ENCODE measurements around the gene NCOR1. TPM values are rescaled to one million over a fixed set of nuclear protein-coding genes. Genes with fewer than 3 reads are reported as not detected.

The NCOR1 gene
- total RNA-seq, 2 experiments from 2014 or later = 118 TPM

- no peak overlapping the region for H3K4me3 Mint-ChIP-seq
- no peak for DNase-seq
- CTCF ChIA-PET = no interaction called here
- H3K27ac ChIP-seq (ENCODE audit: low read depth in 1 of 2, low read length in 2 of 2) = no peak overlapping the region
- POLR2A ChIA-PET = no interaction called here
- peaks cover 6% of the 10 kb centered on the region for H3K4me1 Mint-ChIP-seq (ENCODE audit: low read depth)
- intact Hi-C loops (cut with DNase I, micrococcal nuclease) = no loop called here
- TF ChIP-seq CTCF (IDR thresholded peaks at IDR 0.05) = no peak
- H3K9me3 Mint-ChIP-seq = no peaks in the 10 kb centered on the region
- no peaks in the 10 kb centered on the region for H3K27me3 ChIP-seq (ENCODE audit: control insufficient read depth in 1 of 2, insufficient read depth in 2 of 2, low read length in 2 of 2)
- H3K36me3 Mint-ChIP-seq (ENCODE audit: low read depth) = peaks cover 100% of the 10 kb centered on the region
- H3K4me1 ChIP-seq (ENCODE audit: insufficient read depth, low read length) = no peaks in the 10 kb centered on the region
- no peak overlapping the region for H3K27ac Mint-ChIP-seq
- H3K27me3 Mint-ChIP-seq = no peaks in the 10 kb centered on the region
- no peak overlapping the region for H3K4me3 ChIP-seq (ENCODE audit: low read length)
- H3K36me3 ChIP-seq (ENCODE audit: insufficient read depth, low read length) = peaks cover 90% of the 10 kb centered on the region
- no peaks in the 10 kb centered on the region for H3K9me3 ChIP-seq (ENCODE audit: control insufficient read depth in 1 of 2, insufficient read depth in 1 of 2, low read length in 2 of 2)
- no peak for ATAC-seq (ENCODE audit: poor library complexity)
Observed at GRCh38 chr17:16033729-16034349, 181.5 kb downstream of the NCOR1 start.

- H3K27ac Mint-ChIP-seq = peak overlapping the region; percentile 86
- H3K4me1 Mint-ChIP-seq (ENCODE audit: low read depth) = peaks cover 15% of the 10 kb centered on the region
- ATAC-seq (ENCODE audit: poor library complexity) (peak; percentile 87), DNase-seq (peak in 8 of 14 experiments; percentile 5 to 48 (median 30))
- no peaks in the 10 kb centered on the region for H3K27me3 ChIP-seq (ENCODE audit: control insufficient read depth in 1 of 2, insufficient read depth in 2 of 2, low read length in 2 of 2)
- H3K36me3 Mint-ChIP-seq (ENCODE audit: low read depth) = peaks cover 100% of the 10 kb centered on the region
- CTCF ChIA-PET = no interaction called here
- no peak overlapping the region for H3K4me3 Mint-ChIP-seq
- H3K9me3 Mint-ChIP-seq = no peaks in the 10 kb centered on the region
- peaks cover 90% of the 10 kb centered on the region for H3K36me3 ChIP-seq (ENCODE audit: insufficient read depth, low read length)
- TF ChIP-seq CTCF (IDR thresholded peaks at IDR 0.05) = no peak
- POLR2A ChIA-PET = interaction anchor here (0.7 to 1.2 kb wide), 2 partner anchors 13 to 29 kb away, joined by 3 to 4 read pairs; partner anchors contain the start of genes TTC19 and ZSWIM7
- H3K4me1 ChIP-seq (ENCODE audit: insufficient read depth, low read length) = no peaks in the 10 kb centered on the region
- H3K4me3 ChIP-seq (ENCODE audit: low read length) = no peak overlapping the region
- H3K27ac ChIP-seq (ENCODE audit: low read depth in 1 of 2, low read length in 2 of 2) = peak overlapping the region in 1 of 2 donors; percentile 47
- H3K9me3 ChIP-seq (ENCODE audit: control insufficient read depth in 1 of 2, insufficient read depth in 1 of 2, low read length in 2 of 2) = no peaks in the 10 kb centered on the region
- intact Hi-C loops (cut with DNase I, micrococcal nuclease) = no loop called here
- H3K27me3 Mint-ChIP-seq = no peaks in the 10 kb centered on the region
Observed at GRCh38 chr17:16027708-16028584, 187.4 kb downstream of the NCOR1 start.

- Mint-ChIP-seq H3K27me3 (no peaks in the 10 kb centered on the region), H3K9me3 (no peaks in the 10 kb centered on the region), H3K4me3 (no peak overlapping the region), H3K4me1 (ENCODE audit: low read depth) (peaks cover 21% of the 10 kb centered on the region), H3K36me3 (ENCODE audit: low read depth) (peaks cover 99% of the 10 kb centered on the region), H3K27ac (peak overlapping the region; percentile 86)
- Histone ChIP-seq H3K27me3 (ENCODE audit: control insufficient read depth in 1 of 2, insufficient read depth in 2 of 2, low read length in 2 of 2) (no peaks in the 10 kb centered on the region), H3K4me1 (ENCODE audit: insufficient read depth, low read length) (no peaks in the 10 kb centered on the region), H3K4me3 (ENCODE audit: low read length) (no peak overlapping the region), H3K36me3 (ENCODE audit: insufficient read depth, low read length) (peaks cover 84% of the 10 kb centered on the region), H3K27ac (ENCODE audit: low read depth in 1 of 2, low read length in 2 of 2) (no peak overlapping the region), H3K9me3 (ENCODE audit: control insufficient read depth in 1 of 2, insufficient read depth in 1 of 2, low read length in 2 of 2) (no peaks in the 10 kb centered on the region)
- intact Hi-C loops (cut with DNase I, micrococcal nuclease) = no loop called here
- ChIA-PET CTCF (no interaction called here), POLR2A (no interaction called here)
- DNase-seq (no peak), ATAC-seq (ENCODE audit: poor library complexity) (no peak)
- no peak for TF ChIP-seq CTCF (IDR thresholded peaks at IDR 0.05)
Observed at GRCh38 chr17:16026895-16027294, 188.4 kb downstream of the NCOR1 start.
